ENCODE measurements around the gene DCST1.

- TF ChIP-seq EZH2 (IDR thresholded peaks at IDR 0.05; ENCODE audit: insufficient read depth, poor library complexity, severe bottlenecking) (no peak), EZH2phosphoT487 (IDR thresholded peaks at IDR 0.05; ENCODE audit: insufficient read depth, low read depth) (no peak)
These were observed 16.3 kb upstream of the DCST1 start for GRCh38 chr1:155017041-155017945.

Measured in GM23248 (cell line).